HFF-Myc (cell line): Measurements from ENCODE around the gene COPS8.
A peak's percentile ranks its signal among the peaks of the same experiment; 100 is the strongest.

Source experiments
- DNase-seq: peaks from one replicate; pipeline ENCODE4 v3.0.0-alpha.2; 2011; ENCODE audit warnings: low read depth; ENCODE audit errors: extremely low read depth
- H3K4me3 ChIP-seq: replicated peaks from 2 replicates; pipeline ENCODE4 v1.5.1; 2011; ENCODE audit warnings: low read depth, mild to moderate bottlenecking, control low read depth, low read length
- TF ChIP-seq, protein P1 (sequence below): IDR thresholded peaks from 2 replicates; pipeline ENCODE4 v1.5.1; 2012; ENCODE audit warnings: mild to moderate bottlenecking, low read depth, low read length, control low read depth; ENCODE audit errors: missing control alignments

Gene COPS8

DNA sequence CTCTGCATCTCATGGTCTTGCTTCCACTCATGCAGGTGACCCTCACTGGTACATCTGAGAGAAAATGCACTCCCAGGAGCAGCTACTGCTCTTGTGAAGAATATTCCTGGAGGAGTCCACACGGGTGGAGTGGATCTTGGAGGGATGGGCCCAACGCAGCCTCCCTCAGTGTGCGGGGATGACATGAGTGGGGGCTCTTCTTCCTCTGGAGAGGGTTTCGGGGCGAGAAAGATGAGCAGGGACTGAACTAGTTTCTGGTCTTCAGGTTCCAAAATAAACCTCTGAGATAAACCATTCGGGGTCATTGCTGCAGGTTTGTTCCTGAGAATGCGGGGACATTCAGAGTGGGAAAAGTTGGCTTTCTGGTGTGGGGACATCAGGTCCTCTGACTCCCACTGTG lies 39.1 kb downstream of the COPS8 start:
- TF ChIP-seq, protein P1, sequence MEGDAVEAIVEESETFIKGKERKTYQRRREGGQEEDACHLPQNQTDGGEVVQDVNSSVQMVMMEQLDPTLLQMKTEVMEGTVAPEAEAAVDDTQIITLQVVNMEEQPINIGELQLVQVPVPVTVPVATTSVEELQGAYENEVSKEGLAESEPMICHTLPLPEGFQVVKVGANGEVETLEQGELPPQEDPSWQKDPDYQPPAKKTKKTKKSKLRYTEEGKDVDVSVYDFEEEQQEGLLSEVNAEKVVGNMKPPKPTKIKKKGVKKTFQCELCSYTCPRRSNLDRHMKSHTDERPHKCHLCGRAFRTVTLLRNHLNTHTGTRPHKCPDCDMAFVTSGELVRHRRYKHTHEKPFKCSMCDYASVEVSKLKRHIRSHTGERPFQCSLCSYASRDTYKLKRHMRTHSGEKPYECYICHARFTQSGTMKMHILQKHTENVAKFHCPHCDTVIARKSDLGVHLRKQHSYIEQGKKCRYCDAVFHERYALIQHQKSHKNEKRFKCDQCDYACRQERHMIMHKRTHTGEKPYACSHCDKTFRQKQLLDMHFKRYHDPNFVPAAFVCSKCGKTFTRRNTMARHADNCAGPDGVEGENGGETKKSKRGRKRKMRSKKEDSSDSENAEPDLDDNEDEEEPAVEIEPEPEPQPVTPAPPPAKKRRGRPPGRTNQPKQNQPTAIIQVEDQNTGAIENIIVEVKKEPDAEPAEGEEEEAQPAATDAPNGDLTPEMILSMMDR: no peak
- H3K4me3 ChIP-seq: no peak overlapping the region
- no peak for DNase-seq

DNA sequence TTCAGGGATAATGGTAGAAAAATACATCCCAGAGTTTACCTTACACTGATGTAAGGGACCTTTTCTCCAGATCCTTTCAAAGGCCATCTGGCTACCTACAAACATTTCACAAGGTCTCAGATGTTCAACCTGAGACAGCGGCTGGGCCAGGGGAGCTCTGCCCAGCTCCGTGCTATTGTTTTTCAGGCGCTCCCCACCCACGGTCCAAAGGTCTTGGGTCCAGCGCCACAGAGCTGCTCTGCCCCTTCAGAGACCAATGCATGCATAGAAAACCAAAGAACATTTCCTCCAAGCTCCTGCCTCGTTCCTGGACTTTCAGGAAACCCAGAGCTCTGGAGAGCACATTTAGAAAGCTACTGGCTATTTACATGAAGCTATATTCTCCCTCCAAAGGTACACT lies 40.3 kb downstream of the COPS8 start:
- no peak for DNase-seq

DNA sequence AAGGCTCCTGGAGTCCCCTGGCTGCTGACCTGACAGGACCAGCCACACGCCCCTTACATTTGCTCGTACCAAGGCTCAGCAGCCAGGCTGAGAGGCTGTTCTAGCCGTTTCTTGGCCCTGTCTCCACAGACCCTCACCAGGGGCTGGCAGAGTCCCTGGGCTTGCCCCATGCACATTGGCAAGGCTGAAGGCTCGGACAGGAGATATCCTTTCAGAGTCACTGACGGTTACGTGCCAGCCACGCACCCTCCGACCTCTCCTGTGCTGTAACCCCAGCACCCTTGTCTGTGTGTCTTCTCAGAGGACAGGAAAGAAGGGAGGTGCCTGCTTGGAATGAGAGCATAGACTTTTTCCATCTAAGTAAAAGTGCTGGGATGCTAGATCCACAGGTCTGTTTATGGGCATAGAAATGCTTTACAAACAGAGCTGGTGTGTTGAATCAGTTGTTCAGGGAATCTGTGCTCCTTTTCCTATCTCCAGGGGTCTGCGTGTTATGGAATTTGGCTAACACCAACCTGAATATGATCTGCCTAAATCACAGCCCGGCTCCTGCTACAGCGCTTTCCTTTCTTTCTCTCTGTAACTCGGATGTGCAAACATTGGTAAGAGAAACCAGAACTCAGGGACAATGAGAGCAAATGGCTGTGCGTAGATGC lies 41.0 kb downstream of the COPS8 start:
- TF ChIP-seq, protein P1: no peak
- no peak for DNase-seq
- H3K4me3 ChIP-seq: no peak overlapping the region

More for the DNA sequence above, 40.3 kb downstream of the COPS8 start:
- H3K4me3 ChIP-seq: no peak overlapping the region
- TF ChIP-seq, protein P1: no peak

DNA sequence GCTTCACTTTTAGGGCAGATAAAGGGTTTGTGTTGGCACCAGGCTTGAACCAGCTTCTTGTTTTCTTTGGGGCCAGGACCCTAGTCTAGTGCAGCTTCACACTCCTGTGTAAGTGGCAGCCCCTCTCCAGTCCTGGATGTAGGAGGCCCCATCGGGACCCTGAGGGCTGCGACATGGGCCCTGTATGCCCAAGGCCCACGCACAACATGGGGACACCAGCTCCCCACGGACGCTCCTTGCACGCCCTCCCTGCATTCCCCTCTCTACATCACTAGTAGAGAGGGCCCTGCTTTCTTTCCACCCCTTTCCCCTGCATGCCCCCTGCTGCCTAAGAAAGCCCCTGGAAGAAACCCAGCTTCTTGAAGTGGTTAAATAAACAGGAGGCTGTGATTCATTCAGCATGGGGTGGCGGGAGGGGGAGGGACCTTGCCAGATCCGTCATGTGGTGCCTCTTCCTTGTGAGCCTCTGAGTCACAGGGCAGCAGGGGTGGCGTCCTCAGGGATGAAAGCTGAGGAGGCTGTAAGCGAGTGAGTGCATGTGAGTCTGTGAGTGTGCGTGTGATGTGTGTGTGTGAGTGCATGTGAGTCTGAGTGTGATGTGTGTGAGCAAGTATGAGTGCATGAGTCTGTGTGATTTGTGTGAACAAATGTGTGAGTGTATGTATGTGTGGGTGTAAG lies 42.5 kb downstream of the COPS8 start:
- no peak overlapping the region for H3K4me3 ChIP-seq
- TF ChIP-seq, protein P1: peak; percentile 19
- peak; percentile 97 for DNase-seq

DNA sequence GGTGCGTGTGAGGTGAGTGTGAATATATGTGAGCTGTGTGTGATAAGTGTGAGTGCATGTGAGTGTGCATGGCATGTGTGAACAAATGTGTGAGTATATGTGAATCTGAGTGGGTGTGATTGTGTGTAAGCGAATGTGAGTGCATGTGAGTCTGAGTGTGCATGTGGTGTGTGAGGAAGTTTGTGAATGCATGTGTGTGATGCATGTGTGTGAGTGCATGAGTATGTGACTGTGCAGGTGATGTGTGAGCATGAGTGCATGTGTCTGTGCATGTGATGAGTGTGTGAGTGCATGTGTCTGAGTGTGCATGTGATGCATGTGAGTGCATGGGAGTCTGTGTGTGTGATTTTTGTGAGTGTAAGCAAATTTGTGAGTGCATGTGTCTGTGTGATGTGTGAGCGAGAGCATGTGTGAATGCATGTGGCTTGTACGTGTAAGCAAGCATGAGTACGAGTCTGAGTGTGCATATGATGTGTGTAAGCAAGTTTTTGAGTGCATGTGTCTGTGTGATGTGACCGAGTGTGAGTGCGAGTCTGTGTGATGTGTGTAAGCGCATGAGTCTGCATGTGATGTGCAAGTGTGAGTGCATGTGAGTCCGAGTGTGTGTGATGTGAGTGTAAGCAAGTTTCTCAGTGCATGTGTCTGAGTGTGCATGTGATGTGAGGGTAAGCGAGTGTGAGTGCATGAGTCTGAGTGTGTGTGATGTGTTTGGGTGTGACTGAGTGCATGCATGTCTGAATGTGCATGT lies 43.3 kb downstream of the COPS8 start:
- DNase-seq: no peak
- H3K4me3 ChIP-seq: no peak overlapping the region
- TF ChIP-seq, protein P1: no peak

DNA sequence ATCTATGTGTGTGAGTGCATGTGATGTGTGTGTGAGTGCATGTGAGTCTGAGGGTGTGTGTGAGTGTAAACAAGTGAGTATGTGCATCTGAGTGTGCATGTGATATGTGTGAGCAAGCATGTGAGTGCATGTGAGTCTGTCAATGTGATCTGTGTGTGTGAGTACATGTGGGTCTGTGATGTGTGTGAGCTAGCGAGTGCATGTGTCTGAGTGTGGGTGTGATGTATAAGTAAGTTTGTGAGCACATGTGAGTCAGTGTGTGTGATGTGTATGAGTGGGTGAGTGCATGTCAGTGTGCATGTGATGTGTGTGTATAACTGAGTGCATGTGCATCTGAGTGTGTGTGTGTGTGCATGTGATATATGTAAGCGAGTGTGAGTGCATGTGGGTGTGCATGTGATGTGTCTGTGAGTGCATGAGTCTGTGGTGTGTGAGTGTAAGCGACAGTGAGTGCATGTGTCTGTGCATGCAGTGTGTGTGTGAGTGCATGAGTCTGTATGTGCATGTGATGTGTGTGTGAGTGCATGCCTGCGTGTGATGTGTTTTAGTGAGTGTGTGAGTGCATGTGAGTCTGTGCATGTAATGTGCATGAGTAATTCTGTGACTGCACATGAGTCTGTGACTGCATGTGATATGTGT lies 44.1 kb downstream of the COPS8 start:
- TF ChIP-seq, protein P1: no peak
- DNase-seq: no peak
- no peak overlapping the region for H3K4me3 ChIP-seq
